Neuronal stem cell (in vitro differentiated cells): ENCODE results near the gene EPS8L3.

Experiments used
- DNase-seq: peaks from one replicate; pipeline ENCODE4 v3.0.0-alpha.2; 2013; ENCODE audit warnings: low spot score
- H2AFZ ChIP-seq: one replicate; pipeline ENCODE4 v1.6.1; 2013; ENCODE audit warnings: mild to moderate bottlenecking, low read length, inconsistent platforms
- H2AK5ac ChIP-seq: 2 replicates; pipeline ENCODE4 v1.6.1; 2013; ENCODE audit warnings: low read depth, mild to moderate bottlenecking, inconsistent platforms, low read length, moderate library complexity, mixed read lengths
- H2BK120ac ChIP-seq: 2 replicates; pipeline ENCODE4 v1.6.1; 2013; ENCODE audit warnings: low read depth, mild to moderate bottlenecking, inconsistent platforms, low read length, moderate library complexity, mixed read lengths
- H2BK12ac ChIP-seq: one replicate; pipeline ENCODE4 v1.6.1; 2013; ENCODE audit warnings: low read length, inconsistent platforms
- H2BK15ac ChIP-seq: 2 replicates; pipeline ENCODE4 v1.6.1; 2013; ENCODE audit warnings: mild to moderate bottlenecking, low read length, inconsistent platforms, mixed read lengths
- H2BK5ac ChIP-seq: one replicate; pipeline ENCODE4 v1.6.1; 2013; ENCODE audit warnings: inconsistent platforms, mild to moderate bottlenecking, low read length, moderate library complexity
- H3K14ac ChIP-seq: one replicate; pipeline ENCODE4 v1.6.1; 2013; ENCODE audit warnings: low read length, inconsistent platforms
- H3K18ac ChIP-seq: 2 replicates; pipeline ENCODE4 v1.6.1; 2013; ENCODE audit warnings: low read length, inconsistent platforms
- H3K23ac ChIP-seq: 2 replicates; pipeline ENCODE4 v1.6.1; 2013; ENCODE audit warnings: low read depth, mild to moderate bottlenecking, mixed read lengths, low read length, inconsistent platforms; ENCODE audit not compliant: poor library complexity
- H3K27ac ChIP-seq: replicated peaks from 3 replicates; pipeline ENCODE4 v1.5.1; 2013; ENCODE audit warnings: low read length, inconsistent platforms
- H3K27me3 ChIP-seq, 3 experiments: 2 replicates each; pipeline ENCODE4 v1.6.1; 2013; ENCODE audit warnings: low read length in 3 of 3, mild to moderate bottlenecking in 2 of 3, inconsistent platforms in 1 of 3, low read depth in 1 of 3, mixed read lengths in 1 of 3, moderate library complexity in 1 of 3; ENCODE audit not compliant: control insufficient read depth in 3 of 3, insufficient read depth in 3 of 3
- H3K36me3 ChIP-seq, 2 donors: replicated peaks in 1 of 2; 2 replicates each; pipeline ENCODE4 v1.6.1; 2013; ENCODE audit warnings: low read length in 2 of 2; ENCODE audit not compliant: control insufficient read depth in 2 of 2, insufficient read depth in 2 of 2
- H3K4ac ChIP-seq: 2 replicates; pipeline ENCODE4 v1.6.1; 2013; ENCODE audit warnings: inconsistent platforms, mild to moderate bottlenecking, low read length, moderate library complexity
- H3K4me1 ChIP-seq, 2 donors: 1 replicate in 1 of 2; 2 replicates in 1 of 2; pipeline ENCODE4 v1.6.1; 2013; ENCODE audit warnings: low read length in 2 of 2, low read depth in 1 of 2; ENCODE audit not compliant: control insufficient read depth in 2 of 2, insufficient read depth in 1 of 2
- H3K4me2 ChIP-seq: one replicate; pipeline ENCODE4 v1.6.1; 2013; ENCODE audit warnings: mild to moderate bottlenecking, low read length, inconsistent platforms; ENCODE audit not compliant: insufficient read depth, poor library complexity, severe bottlenecking
- H3K4me3 ChIP-seq, 2 donors: 2 replicates each; pipeline ENCODE4 v1.5.1; 2013; ENCODE audit warnings: low read length in 2 of 2, mild to moderate bottlenecking in 2 of 2, inconsistent platforms in 1 of 2, moderate library complexity in 1 of 2
- H3K79me1 ChIP-seq: one replicate; pipeline ENCODE4 v1.6.1; 2013; ENCODE audit warnings: low read depth, mild to moderate bottlenecking, inconsistent platforms, low read length, moderate library complexity
- H3K9ac ChIP-seq: one replicate; pipeline ENCODE4 v1.6.1; 2013; ENCODE audit warnings: mild to moderate bottlenecking, low read depth, low read length, inconsistent platforms; ENCODE audit not compliant: poor library complexity
- H3K9me3 ChIP-seq, 2 donors: replicated peaks in 1 of 2; 2 replicates each; pipeline versions ENCODE3 to v1.6.1; 2013; ENCODE audit warnings: low read length in 2 of 2, mild to moderate bottlenecking in 2 of 2, inconsistent platforms in 1 of 2, low read depth in 1 of 2, mixed read lengths in 1 of 2, moderate library complexity in 1 of 2; ENCODE audit not compliant: control insufficient read depth in 2 of 2, insufficient read depth in 1 of 2
- H4K8ac ChIP-seq: one replicate; pipeline ENCODE4 v1.6.1; 2013; ENCODE audit warnings: low read depth, mild to moderate bottlenecking, inconsistent platforms, low read length, moderate library complexity
- H4K91ac ChIP-seq: one replicate; pipeline ENCODE4 v1.6.1; 2013; ENCODE audit warnings: low read length, low read depth, mild to moderate bottlenecking, inconsistent platforms; ENCODE audit not compliant: poor library complexity
- WGBS, 2 donors: extraction: QIAGEN DNeasy Blood & Tissue Kit; methylation state at CpG; one replicate each; pipeline ENCODE4 v1.1.7; 2013; ENCODE audit warnings: missing lambda C conversion rate in 2 of 2, mixed read lengths in 1 of 2; ENCODE audit not compliant: insufficient read length in 2 of 2, insufficient replicate concordance in 1 of 2; ENCODE audit errors: extremely low coverage in 2 of 2; 5-methylcytosine and 5-hydroxymethylcytosine counted together

Gene EPS8L3

DNA sequence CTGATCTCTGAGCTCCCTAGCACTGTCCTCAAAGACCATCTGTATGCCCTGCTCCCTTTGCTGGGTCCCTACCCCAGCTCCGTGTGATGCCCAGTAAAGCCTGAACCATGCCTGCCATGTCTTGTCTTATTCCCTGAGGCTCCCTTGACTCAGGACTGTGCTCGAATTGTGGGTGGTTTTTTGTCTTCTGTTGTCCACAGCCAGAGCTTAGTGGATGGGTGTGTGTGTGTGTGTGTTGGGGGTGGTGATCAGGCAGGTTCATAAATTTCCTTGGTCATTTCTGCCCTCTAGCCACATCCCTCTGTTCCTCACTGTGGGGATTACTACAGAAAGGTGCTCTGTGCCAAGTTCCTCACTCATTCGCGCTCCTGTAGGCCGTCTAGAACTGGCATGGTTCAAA, 46.0 kb downstream of the EPS8L3 start:
- no peak overlapping the region for H3K18ac ChIP-seq
- no peak overlapping the region for H3K23ac ChIP-seq
- no peak overlapping the region for H3K4ac ChIP-seq
- no peaks in the 10 kb centered on the region for H3K79me1 ChIP-seq
- H3K4me3 ChIP-seq: no peak overlapping the region
- H2AFZ ChIP-seq: no peak overlapping the region
- H3K27ac ChIP-seq: no peak overlapping the region
- no peak overlapping the region for H2BK15ac ChIP-seq
- no peaks in the 10 kb centered on the region for H3K36me3 ChIP-seq
- H2BK5ac ChIP-seq: no peak overlapping the region
- no peak overlapping the region for H4K91ac ChIP-seq
- no peak for DNase-seq
- H2BK120ac ChIP-seq: no peak overlapping the region
- H4K8ac ChIP-seq: no peak overlapping the region
- H3K4me1 ChIP-seq: no peaks in the 10 kb centered on the region
- H3K14ac ChIP-seq: no peak overlapping the region
- no peak overlapping the region for H2BK12ac ChIP-seq
- no peak overlapping the region for H3K4me2 ChIP-seq
- peak overlapping the region; percentile 26 for H3K9ac ChIP-seq
- no peak overlapping the region for H2AK5ac ChIP-seq
- H3K27me3 ChIP-seq: peaks cover 0 to 20% (median 0%) of the 10 kb centered on the region in 3 experiments
- no peaks in the 10 kb centered on the region for H3K9me3 ChIP-seq
- no CpG with 5 or more reads among the region's 5 CpGs for whole genome bisulfite sequencing, 2 donors

DNA sequence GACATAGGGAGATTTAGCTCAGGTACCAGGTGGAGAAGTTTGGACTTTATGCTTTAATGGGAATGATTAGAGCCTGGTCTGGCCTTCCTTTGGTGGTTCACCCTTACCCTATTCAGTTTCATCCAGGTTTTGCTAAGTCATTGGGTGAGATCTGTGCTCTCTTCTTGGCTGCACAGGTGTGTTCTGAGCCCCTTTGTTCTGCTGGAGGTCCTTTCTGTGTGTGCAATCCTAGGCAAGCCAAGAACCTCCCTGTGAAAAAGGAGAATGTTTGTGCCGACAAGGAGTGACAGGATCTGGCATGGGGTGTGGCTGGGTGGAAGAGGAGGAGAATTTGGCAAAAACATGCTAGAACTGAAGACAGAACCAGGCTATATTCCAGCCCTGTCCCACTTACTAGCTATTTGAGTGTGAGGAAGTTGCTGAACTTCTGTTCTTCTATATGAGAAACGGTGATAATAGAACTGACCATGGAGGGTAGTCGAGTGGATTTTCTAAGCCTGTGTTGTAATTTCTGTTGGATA, 47.1 kb downstream of the EPS8L3 start:
- H3K4ac ChIP-seq: no peak overlapping the region
- no peaks in the 10 kb centered on the region for H3K36me3 ChIP-seq
- H3K9me3 ChIP-seq: no peaks in the 10 kb centered on the region
- no peak overlapping the region for H2AFZ ChIP-seq
- H4K8ac ChIP-seq: no peak overlapping the region
- peaks cover 0 to 16% (median 0%) of the 10 kb centered on the region in 3 experiments for H3K27me3 ChIP-seq
- no peak overlapping the region for H3K4me2 ChIP-seq
- H3K79me1 ChIP-seq: no peaks in the 10 kb centered on the region
- DNase-seq: no peak
- no peak overlapping the region for H3K14ac ChIP-seq
- H2BK5ac ChIP-seq: no peak overlapping the region
- no peak overlapping the region for H2AK5ac ChIP-seq
- H3K18ac ChIP-seq: no peak overlapping the region
- H3K23ac ChIP-seq: no peak overlapping the region
- no peak overlapping the region for H2BK15ac ChIP-seq
- H3K4me3 ChIP-seq: no peak overlapping the region
- no peak overlapping the region for H2BK12ac ChIP-seq
- no peak overlapping the region for H3K27ac ChIP-seq
- no peaks in the 10 kb centered on the region for H3K4me1 ChIP-seq
- H3K9ac ChIP-seq: no peak overlapping the region
- no peak overlapping the region for H2BK120ac ChIP-seq
- no CpG with 5 or more reads among the region's 3 CpGs for WGBS, 2 donors
- H4K91ac ChIP-seq: no peak overlapping the region

DNA sequence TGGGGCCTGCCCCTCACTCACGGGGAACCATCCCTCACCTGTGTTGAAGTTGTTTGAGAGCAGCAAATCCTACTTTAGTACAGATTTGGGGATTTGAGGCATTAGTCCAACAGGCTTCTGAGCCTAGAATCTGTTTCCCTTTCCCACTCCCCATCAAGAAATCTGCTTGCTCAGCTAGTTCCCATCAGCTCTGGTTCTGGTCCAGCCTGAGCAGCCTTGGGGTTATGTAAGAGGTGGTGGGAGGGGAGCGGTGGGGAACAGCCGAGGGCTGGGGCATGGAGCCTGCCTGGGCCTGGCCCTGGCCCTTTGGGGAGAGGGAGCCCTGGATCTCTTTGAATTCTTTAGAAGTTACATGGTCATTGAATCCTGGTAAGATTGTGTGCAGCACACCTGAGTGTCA, 47.6 kb downstream of the EPS8L3 start:
- H3K4me1 ChIP-seq: no peaks in the 10 kb centered on the region
- H3K4me2 ChIP-seq: no peak overlapping the region
- no CpG with 5 or more reads among the region's 3 CpGs for WGBS, 2 donors

DNA sequence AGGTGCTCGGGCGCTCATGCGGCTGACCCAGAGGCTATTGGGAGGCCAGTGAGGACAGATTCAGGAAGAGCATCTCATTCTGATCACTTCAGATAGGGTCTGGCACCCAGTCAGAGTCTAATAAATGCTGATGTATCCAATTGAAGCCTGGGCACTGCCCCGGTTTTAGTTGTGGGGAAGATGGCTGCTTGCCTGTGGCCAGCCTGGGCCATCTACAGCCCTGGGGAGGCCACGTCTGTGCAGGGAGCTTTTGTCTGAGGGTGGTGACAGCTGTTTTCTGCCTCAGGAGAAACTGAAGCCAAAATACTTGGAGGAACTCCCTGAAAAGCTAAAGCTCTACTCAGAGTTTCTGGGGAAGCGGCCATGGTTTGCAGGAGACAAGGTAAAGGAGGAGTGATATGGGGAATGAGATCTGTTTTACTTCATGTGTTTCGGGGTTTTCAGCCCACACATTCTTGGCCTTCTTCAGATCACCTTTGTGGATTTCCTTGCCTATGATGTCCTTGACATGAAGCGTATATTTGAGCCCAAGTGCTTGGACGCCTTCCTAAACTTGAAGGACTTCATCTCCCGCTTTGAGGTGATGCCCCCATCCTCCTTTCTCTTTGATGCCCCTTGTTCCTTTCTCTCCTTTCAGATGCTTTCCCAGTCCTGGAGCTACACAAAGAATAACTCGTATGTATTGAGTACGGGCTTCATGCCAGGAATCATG, 48.9 kb downstream of the EPS8L3 start:
- Histone ChIP-seq H3K9ac (no peak overlapping the region), H3K36me3 (no peaks in the 10 kb centered on the region), H2BK120ac (no peak overlapping the region), H3K4ac (no peak overlapping the region), H3K18ac (no peak overlapping the region), H3K9me3 (no peaks in the 10 kb centered on the region), H2BK15ac (no peak overlapping the region), H3K4me1 (no peaks in the 10 kb centered on the region), H2AK5ac (no peak overlapping the region), H3K79me1 (no peaks in the 10 kb centered on the region), H2BK12ac (no peak overlapping the region), H3K27me3 (peaks cover 0 to 14% (median 0%) of the 10 kb centered on the region in 3 experiments), H2BK5ac (no peak overlapping the region), H3K4me3 (no peak overlapping the region), H3K14ac (no peak overlapping the region), H3K23ac (no peak overlapping the region), H3K27ac (no peak overlapping the region), H2AFZ (no peak overlapping the region), H3K4me2 (no peak overlapping the region), H4K8ac (no peak overlapping the region), H4K91ac (no peak overlapping the region)
- no peak for DNase-seq
- no CpG with 5 or more reads among the region's 12 CpGs for WGBS, 2 donors

More for the DNA sequence above, 47.6 kb downstream of the EPS8L3 start:
- H2AFZ ChIP-seq: no peak overlapping the region
- no peak overlapping the region for H2AK5ac ChIP-seq
- H3K18ac ChIP-seq: no peak overlapping the region
- DNase-seq: no peak
- no peak overlapping the region for H2BK15ac ChIP-seq
- H3K9ac ChIP-seq: no peak overlapping the region
- H3K27me3 ChIP-seq: peaks cover 0 to 14% (median 0%) of the 10 kb centered on the region in 3 experiments
- H4K91ac ChIP-seq: no peak overlapping the region
- no peak overlapping the region for H3K4me3 ChIP-seq
- H2BK5ac ChIP-seq: no peak overlapping the region
- no peaks in the 10 kb centered on the region for H3K36me3 ChIP-seq
- no peak overlapping the region for H3K23ac ChIP-seq
- H4K8ac ChIP-seq: no peak overlapping the region
- H2BK120ac ChIP-seq: no peak overlapping the region
- H3K79me1 ChIP-seq: no peaks in the 10 kb centered on the region
- H2BK12ac ChIP-seq: no peak overlapping the region
- no peak overlapping the region for H3K14ac ChIP-seq
- no peak overlapping the region for H3K4ac ChIP-seq
- H3K27ac ChIP-seq: no peak overlapping the region
- H3K9me3 ChIP-seq: no peaks in the 10 kb centered on the region
